Activated T-cell treated with anti-CD3 and anti-CD28 coated beads, Interleukin-2, amount 50 U/mL, for 4 hours (primary cell): ENCODE measurements around the gene RHOBTB3. TPM values are rescaled to one million over a fixed set of nuclear protein-coding genes. Genes with fewer than 3 reads are reported as not detected.
A peak's percentile ranks its signal among the peaks of the same experiment; 100 is the strongest.
"Not testable (repeated sequence)": the region's sequence is repeated elsewhere in the genome, so short reads cannot be mapped to it uniquely, and the experiment has no call there.

ENCODE experiments used
- ATAC-seq, 2 donors: fragments of 200-7000 bp; cut with Tn5 transposase; one replicate each; pipeline ENCODE4 v1.10.0; 2021
- DNase-seq: peaks from one replicate; pipeline ENCODE4 v3.0.0-alpha.2; 2020
- H3K27me3 Mint-ChIP-seq: one replicate; pipeline ENCODE4 v1.8.0; 2021; ENCODE audit warnings: low read depth, mixed read lengths
- H3K36me3 Mint-ChIP-seq: one replicate; pipeline ENCODE4 v1.8.0; 2022; ENCODE audit warnings: mixed read lengths; ENCODE audit not compliant: insufficient read depth
- H3K4me1 Mint-ChIP-seq: one replicate; pipeline ENCODE4 v1.8.0; 2021; ENCODE audit warnings: low read depth, mixed read lengths
- H3K4me3 Mint-ChIP-seq: one replicate; pipeline ENCODE4 v1.8.0; 2021; ENCODE audit warnings: mild to moderate bottlenecking, moderate library complexity, mixed read lengths
- H3K9me3 Mint-ChIP-seq: one replicate; pipeline ENCODE4 v1.8.0; 2021; ENCODE audit warnings: mixed read lengths
- total RNA-seq, 3 donors: library from RNA; stranded (reverse); gene quantifications; one replicate each; pipeline ENCODE4 v1.2.1, GENCODE V29; 2021

RHOBTB3 gene
- total RNA-seq, 3 donors from 2014 or later, result 2.2 to 5.0 (median 3.9) TPM

DNA sequence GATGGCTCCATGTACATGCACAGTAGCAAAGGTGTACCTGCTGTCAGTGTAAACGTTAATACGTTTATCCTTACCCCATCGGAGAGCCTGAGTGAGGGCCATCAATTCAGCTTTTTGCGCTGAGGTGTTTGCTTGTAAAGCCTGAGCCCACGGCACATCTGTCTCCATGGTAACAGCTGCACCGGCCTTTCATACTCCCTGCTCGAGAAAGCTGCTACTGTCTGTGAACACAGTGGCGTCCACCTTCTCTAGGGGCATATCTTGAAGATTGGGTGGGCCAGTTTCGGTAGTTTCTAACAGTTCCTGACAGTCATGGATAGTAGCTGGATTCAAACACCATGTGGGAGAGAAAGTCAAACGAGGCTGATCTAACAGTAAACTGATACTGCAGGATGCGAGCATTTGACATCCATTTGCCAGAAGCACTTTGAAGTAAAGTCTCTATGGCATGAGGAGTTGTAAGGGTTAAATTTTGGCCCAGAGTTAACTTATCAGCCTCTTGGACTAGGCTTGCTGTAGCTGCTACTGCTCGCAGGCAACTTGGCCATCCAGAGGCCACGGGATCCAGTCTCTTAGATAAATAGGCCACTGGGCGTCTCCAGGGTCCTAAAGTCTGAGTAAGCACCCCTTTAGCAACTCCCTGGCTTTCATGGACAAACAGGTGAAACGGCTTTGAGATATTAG lies 21.0 kb upstream of the RHOBTB3 start:
- DNase-seq (no peak), ATAC-seq (no peak)
- peaks cover 8% of the 10 kb centered on the region for H3K4me1 Mint-ChIP-seq
- H3K27me3 Mint-ChIP-seq, result peaks cover 3% of the 10 kb centered on the region
- no peak overlapping the region for H3K4me3 Mint-ChIP-seq
- H3K36me3 Mint-ChIP-seq, result no peaks in the 10 kb centered on the region
- no peaks in the 10 kb centered on the region for H3K9me3 Mint-ChIP-seq

DNA sequence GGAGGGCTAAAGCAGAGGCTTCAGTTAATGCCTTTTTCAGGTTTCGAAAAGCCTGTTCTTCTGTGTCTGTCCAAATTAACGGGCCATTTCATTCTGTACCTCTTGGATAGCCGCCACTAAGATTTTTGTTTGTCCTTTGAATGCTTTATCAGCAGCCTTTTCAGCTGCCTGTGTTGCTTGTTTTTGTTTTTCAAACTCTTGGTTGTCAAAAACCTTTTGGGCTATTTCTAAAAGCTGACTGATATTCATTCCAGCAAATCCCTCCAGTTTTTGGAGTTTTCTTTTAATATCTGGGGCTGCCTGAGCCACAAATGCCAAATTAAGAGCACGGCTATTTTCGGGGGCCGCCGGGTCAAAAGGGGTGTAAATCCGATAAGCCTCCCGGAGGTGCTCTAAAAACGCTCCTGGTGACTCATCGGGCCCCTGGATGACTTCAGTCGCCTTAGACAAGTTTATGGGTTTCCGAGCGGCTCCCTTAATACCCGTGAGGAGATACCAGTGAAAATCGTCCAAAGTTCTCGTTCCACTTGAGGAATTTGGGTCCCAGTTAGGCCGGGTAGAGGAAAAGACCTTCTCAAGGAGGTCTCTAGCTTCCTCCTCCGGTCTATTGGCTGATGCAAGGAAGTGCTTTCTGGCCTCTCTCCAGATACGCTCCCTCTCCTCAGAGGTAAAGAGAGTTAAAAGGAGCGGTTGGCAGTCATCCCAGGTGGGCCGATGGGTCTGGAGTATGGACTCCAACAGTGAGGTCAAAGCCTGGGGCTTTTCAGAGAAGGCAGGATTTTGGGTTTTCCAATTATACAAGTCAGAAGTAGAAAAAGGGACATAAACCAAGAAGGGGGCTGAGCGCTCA lies 20.3 kb upstream of the RHOBTB3 start:
- not testable (repeated sequence) for H3K9me3 Mint-ChIP-seq, ATAC-seq, H3K27me3 Mint-ChIP-seq, H3K36me3 Mint-ChIP-seq, DNase-seq, H3K4me3 Mint-ChIP-seq
- peaks cover 14% of the 10 kb centered on the region for H3K4me1 Mint-ChIP-seq

DNA sequence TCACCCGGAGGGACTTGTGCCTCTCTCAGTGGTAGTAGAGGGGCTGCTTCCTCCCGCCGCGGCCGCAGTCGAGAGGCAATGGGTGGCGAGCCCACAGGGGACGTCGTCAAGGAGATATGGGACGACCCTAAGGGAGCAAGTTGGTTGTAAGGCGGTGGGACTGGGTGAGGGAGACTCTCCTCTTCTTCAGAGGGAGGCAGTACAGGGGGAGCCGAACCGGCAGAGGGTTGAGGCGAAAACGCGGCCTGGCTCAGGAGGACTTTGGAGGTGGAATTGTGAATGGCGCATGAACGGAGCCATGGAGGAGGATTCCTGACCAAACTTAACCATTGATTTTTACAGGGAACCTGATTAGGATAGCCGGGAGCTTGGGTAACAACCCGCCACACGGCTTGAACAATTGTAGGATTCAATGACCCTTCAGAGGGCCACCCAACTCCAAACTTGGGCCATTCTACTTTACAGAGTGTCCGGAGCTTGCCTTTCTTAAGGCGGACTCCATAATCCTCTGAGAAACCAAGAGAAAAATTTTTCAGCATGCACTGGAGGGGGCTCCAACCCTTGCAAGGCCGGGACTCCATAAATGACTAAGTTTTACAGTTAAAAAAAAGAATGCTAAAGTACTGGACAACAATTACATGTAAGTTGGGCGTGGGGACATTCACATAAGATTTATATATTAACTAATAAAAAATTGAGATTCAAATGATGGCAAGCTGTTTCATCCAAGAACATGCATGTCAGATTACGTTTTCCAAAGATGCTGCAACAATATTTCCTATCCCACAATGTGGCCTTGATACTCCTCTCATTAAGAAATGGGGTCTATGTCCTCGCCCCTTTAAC lies 19.4 kb upstream of the RHOBTB3 start:
- H3K4me1 Mint-ChIP-seq, result peaks cover 21% of the 10 kb centered on the region
- H3K4me3 Mint-ChIP-seq, result no peak overlapping the region
- no peak for ATAC-seq
- DNase-seq, result no peak
- H3K27me3 Mint-ChIP-seq, result peaks cover 3% of the 10 kb centered on the region
- H3K9me3 Mint-ChIP-seq, result no peaks in the 10 kb centered on the region
- H3K36me3 Mint-ChIP-seq, result no peaks in the 10 kb centered on the region

DNA sequence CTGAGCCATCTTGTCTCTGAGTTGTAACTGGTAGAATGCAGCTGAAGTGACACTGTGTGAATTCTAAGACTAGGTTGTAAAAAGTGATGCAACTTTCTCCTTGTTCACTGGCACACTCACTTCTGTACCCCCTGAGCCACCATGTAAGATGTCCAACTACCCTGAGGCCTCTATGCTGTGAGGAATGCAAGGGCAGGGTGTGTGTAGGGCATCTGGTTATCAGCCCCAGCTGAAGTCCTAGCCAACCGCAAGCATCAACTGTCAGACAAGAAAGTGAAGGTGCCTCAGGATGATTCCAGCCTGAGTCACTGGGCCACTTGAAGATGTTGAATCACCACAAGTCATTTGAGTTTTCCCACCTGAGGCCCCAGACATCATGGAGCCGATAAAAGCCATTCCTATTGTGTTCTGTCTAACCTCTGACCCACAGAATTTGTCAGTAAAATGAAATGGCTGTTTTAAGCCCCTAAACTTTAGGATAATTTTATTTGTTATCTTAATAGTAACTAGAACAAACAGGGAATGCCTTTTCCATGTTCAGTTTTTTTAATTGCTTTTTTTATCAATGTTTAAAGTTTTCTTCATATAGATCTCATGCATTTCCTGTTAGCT lies 18.7 kb upstream of the RHOBTB3 start:
- Mint-ChIP-seq H3K4me1 (peaks cover 21% of the 10 kb centered on the region), H3K27me3 (peaks cover 3% of the 10 kb centered on the region), H3K9me3 (no peaks in the 10 kb centered on the region), H3K4me3 (no peak overlapping the region), H3K36me3 (no peaks in the 10 kb centered on the region)
- DNase-seq, result no peak
- peak; percentile 87 to 91 for ATAC-seq

DNA sequence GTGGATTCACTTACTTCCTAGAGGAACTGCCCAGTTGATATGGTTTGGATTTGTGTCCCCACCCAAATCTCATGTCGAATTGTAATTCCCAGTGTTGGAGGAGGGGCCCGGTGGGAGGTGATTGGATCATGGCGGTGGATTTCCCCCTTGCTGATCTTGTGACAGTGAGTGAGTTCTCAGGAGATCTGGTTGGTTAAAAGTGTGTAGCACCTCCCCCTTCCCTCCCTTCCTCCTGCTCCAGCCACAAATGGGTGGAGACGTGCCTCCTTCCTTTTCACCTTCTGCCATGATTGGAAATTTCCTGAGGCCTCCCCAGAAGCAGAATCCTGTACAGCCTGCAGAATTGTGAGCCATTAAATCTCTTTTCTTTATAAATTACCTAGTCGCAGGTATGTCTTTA lies 17.9 kb upstream of the RHOBTB3 start:
- H3K27me3 Mint-ChIP-seq, H3K4me3 Mint-ChIP-seq, H3K36me3 Mint-ChIP-seq, ATAC-seq, DNase-seq, H3K9me3 Mint-ChIP-seq: not testable (repeated sequence)
- H3K4me1 Mint-ChIP-seq, result peaks cover 21% of the 10 kb centered on the region

DNA sequence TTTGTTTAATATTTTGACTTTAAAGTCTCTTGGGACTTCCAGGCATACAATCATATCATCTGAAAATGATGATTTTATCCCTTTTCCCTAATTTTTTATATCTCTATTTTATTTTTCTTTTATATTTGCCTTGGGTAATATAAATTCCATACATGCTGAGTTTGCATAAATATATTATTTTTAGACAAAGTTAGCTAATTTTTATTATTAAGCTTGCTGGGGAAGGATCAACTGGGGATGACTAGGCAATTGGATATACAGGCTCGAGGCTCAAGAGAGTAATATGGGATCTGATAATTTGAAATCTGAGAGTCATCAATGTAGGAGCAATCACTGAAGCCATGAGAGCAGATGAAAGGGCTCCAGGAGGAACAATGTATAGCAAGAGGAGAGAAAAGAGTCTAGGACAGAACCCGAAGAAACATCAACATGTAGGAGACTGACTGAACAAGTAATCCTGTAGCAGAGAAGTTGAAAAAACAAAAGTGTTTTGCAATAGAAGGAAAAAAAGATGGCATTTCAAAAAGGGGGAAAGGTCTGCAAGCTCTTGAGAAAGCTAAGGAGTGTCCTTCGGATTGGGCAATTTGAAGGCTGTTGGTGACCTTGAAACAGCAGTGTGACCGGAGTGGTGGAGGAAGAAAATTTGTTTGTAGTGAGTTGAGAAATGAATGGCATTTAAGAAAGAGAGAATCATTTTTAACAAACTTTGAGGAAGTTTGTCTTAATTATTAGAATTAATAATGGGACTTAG lies 17.0 kb upstream of the RHOBTB3 start:
- DNase-seq (no peak), ATAC-seq (no peak)
- H3K4me3 Mint-ChIP-seq, result no peak overlapping the region
- H3K9me3 Mint-ChIP-seq, result no peaks in the 10 kb centered on the region
- peaks cover 21% of the 10 kb centered on the region for H3K4me1 Mint-ChIP-seq
- peaks cover 1% of the 10 kb centered on the region for H3K27me3 Mint-ChIP-seq
- no peaks in the 10 kb centered on the region for H3K36me3 Mint-ChIP-seq

DNA sequence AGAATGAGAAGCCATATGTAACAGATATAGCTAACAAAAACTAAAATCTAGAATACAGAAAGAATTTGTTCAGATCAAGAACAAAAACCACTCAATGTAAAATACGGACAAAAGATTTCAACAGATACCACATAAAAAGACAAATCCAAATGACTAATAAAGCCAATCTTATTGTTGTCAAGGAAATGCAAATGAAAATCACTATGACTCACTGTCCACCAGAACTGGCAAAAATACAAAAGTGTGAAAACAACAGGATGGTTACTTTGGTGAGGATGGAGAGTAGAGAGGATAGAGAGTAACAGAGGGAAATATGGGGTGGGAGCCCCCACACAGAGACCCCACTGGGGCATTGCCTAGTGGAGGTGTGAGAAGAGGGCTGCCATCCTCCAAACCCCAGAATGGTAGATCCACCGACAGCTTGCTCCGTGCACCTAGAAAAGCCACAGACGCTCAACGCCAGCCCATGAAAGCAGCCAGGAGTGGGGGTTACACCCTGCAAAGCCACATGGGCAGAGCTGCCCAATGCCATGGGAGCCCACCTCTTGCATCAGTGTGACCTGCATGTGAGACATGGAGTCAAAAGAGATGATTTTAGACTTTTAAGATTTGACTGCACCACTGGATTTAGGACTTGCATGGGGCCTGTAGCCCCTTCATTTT lies 15.2 kb upstream of the RHOBTB3 start:
- Mint-ChIP-seq H3K4me3 (no peak overlapping the region), H3K9me3 (no peaks in the 10 kb centered on the region), H3K4me1 (peaks cover 21% of the 10 kb centered on the region), H3K27me3 (peaks cover 1% of the 10 kb centered on the region), H3K36me3 (no peaks in the 10 kb centered on the region)
- ATAC-seq (peak; percentile 38 to 41), DNase-seq (no peak)

DNA sequence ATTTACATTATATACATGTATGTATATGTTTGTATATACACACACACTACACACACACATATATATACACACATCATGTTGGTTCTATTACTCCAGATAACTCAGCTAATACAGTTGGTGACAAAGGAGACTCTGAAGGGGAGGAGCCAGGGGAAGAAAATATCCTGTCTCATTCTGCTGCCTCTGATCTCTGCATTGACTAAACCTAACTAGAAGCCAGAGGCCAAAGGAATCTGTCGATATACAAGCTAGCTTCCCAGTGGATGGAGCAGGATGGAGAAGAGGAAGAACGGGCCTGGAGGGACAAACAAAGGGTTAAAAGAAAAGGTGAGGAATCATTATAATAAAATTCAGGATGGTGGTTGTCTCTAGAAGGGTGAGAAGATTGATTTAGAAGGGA lies 13.7 kb upstream of the RHOBTB3 start:
- H3K27me3 Mint-ChIP-seq, result peaks cover 1% of the 10 kb centered on the region
- no peak overlapping the region for H3K4me3 Mint-ChIP-seq
- no peak for ATAC-seq
- H3K4me1 Mint-ChIP-seq, result peaks cover 18% of the 10 kb centered on the region
- no peak for DNase-seq
- H3K9me3 Mint-ChIP-seq, result no peaks in the 10 kb centered on the region
- H3K36me3 Mint-ChIP-seq, result no peaks in the 10 kb centered on the region

DNA sequence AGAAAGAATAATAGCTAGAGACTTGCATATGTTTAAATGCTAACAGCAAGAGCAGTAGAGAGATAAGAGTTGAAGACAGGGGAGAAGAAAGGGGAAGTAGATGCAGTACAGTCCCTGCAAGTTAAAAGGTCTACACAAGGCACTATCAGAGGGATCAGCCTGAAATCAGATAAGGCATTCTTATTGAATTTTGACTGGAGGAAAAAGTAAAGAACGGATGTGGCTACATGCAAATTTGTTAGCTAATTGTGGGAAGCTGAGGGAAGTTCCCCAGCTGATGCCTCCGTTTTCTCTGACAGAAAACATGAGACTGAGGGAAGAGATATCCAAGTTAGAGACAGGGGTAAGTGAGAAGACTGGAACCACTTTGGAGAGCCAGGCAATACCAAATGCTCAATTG lies 12.9 kb upstream of the RHOBTB3 start:
- ATAC-seq, result peak; percentile 68 to 79
- Mint-ChIP-seq H3K36me3 (no peaks in the 10 kb centered on the region), H3K4me3 (no peak overlapping the region), H3K27me3 (peaks cover 1% of the 10 kb centered on the region), H3K4me1 (peaks cover 18% of the 10 kb centered on the region), H3K9me3 (no peaks in the 10 kb centered on the region)
- no peak for DNase-seq

DNA sequence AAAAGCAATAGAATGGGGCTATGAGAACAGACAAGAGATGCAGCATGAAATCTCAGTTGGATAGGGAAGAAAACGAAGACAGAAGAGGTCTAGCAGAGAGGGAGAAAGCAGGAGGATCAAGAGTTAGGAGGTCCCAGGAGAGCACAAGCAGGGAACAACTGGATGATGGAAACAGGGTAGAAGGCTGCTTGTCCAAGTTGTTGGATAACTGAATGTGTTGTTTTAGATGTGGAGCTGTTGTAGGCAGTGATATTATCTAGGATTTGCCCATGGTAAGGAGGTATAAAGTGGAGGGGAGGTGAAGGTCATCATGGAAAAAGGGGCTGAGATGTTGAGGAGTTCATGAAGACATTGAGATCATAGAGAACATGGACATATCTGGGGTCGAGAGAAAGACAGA lies 12.4 kb upstream of the RHOBTB3 start:
- DNase-seq (no peak), ATAC-seq (no peak)
- H3K27me3 Mint-ChIP-seq, result no peaks in the 10 kb centered on the region

DNA sequence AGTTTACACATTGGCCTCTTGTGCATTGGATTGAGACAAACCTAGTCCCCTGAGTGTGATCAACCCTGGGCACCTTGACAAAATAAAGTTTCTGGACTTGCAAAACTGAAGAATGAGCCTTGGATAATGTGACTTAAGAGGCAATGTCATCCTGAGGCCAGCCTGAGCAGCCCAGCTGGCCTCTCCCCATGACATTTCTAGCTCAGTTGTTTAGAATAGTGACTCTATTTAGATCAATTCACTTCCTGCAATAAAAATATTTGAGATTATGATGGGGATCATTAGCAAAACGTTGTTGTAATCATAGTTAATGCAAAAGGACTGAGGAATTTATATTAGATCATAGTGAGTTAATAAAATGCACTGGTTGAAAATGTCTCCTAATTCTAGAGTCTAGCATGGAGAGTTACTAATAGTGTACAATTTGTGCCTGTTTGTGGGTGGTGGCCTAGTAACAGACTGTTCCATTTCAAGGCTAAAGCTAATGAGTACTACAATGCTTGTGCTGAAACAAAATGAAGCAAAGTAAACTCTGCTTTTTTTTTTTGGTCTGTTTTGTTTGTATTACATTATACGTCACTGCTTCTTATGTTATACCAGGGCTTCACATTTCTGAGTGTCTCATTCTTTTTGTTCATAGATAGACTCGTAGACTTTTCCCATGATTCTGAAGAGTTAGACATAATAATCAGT lies 10.9 kb upstream of the RHOBTB3 start:
- Mint-ChIP-seq H3K4me3 (no peak overlapping the region), H3K27me3 (no peaks in the 10 kb centered on the region), H3K4me1 (peaks cover 14% of the 10 kb centered on the region), H3K9me3 (no peaks in the 10 kb centered on the region), H3K36me3 (no peaks in the 10 kb centered on the region)
- ATAC-seq (no peak), DNase-seq (no peak)

More for the DNA sequence above, 12.4 kb upstream of the RHOBTB3 start:
- Mint-ChIP-seq H3K36me3 (no peaks in the 10 kb centered on the region), H3K4me3 (no peak overlapping the region), H3K9me3 (no peaks in the 10 kb centered on the region), H3K4me1 (peaks cover 20% of the 10 kb centered on the region)

DNA sequence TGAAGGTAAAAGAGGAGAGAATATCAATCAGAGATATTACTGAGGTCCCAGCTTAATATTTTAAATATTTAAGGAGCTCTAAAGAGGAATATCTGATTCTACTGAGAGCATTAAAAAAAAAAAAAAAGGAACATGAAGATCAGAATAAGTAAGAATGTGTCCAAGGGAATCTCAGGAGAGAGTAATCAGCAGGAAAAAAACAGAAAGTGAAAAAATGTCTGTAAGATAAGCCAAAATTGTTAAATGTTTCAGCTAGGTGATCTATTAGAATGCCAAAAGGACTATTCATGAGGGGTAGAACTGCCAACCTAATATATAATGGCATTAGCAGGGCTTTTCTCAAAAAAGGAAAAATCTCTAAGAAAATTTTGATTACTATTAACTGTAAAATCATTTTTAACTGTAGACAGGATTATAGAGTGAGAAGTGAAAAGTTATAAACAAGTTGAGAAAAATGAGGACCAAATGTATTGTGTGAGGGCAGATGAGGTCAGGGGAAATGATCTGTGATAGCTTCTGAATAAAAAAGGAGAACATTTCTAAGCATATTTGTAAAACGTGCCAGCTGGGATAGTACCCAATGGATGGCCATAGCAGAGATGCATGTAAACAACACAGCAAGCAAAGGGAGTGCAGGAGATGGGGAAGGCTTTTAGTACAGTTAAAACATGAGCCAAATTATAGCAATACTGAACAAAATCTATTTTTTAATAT lies 9.4 kb upstream of the RHOBTB3 start:
- Mint-ChIP-seq H3K36me3 (no peaks in the 10 kb centered on the region), H3K4me1 (peaks cover 2% of the 10 kb centered on the region), H3K27me3 (no peaks in the 10 kb centered on the region), H3K4me3 (no peak overlapping the region), H3K9me3 (no peaks in the 10 kb centered on the region)
- ATAC-seq, result no peak
- no peak for DNase-seq
